Left lung (tissue), 10 donors: ENCODE measurements around the gene MRPL19. TPM values are rescaled to one million over a fixed set of nuclear protein-coding genes. Genes with fewer than 3 reads are reported as not detected.

Source experiments
- ATAC-seq: fragments of 200-7000 bp; cut with Tn5 transposase; one replicate; pipeline ENCODE4 v1.9.1; 2020; ENCODE audit warnings: moderate library complexity
- DNase-seq, 4 donors: peaks; one replicate each; pipeline ENCODE4 v3.0.0-alpha.2; 2013 to 2020
- H3K27ac ChIP-seq, 2 donors: fragments of 200-600 bp; sonication (generic) in 1 of 2; one replicate each; pipeline versions ENCODE4 v1.5.0 to v1.8.0; 2020 to 2021
- H3K27me3 ChIP-seq, 2 donors: fragments of 200-600 bp; sonication (generic) in 1 of 2; one replicate each; pipeline versions ENCODE4 v1.5.0 to v1.8.0; 2020 to 2021
- H3K36me3 ChIP-seq, 2 donors: fragments of 200-600 bp; sonication (generic) in 1 of 2; one replicate each; pipeline versions ENCODE4 v1.5.0 to v1.8.0; 2020 to 2021
- H3K4me1 ChIP-seq, 2 donors: fragments of 200-600 bp; one replicate each; pipeline ENCODE4 v1.8.0; 2021
- H3K4me3 ChIP-seq, 2 donors: fragments of 200-600 bp; sonication (generic) in 1 of 2; one replicate each; pipeline versions ENCODE4 v1.5.0 to v1.8.0; 2020 to 2021; ENCODE audit warnings: mild to moderate bottlenecking in 1 of 2
- H3K9me3 ChIP-seq, 2 donors: fragments of 200-600 bp; sonication (generic) in 1 of 2; one replicate each; pipeline versions ENCODE4 v1.5.0 to v1.8.0; 2020 to 2021
- intact Hi-C, 2 donors: fragments of 100-400 bp; cut with DNase I; formaldehyde crosslinking; loops; one replicate each; pipeline versions ENCODE4 v1.11.2 to v1.14.2; 2022
- polyA plus RNA-seq, 6 donors: library from polyadenylated mRNA; unstranded; fragments of 120-200 nt; gene quantifications; one replicate each; pipeline ENCODE4 v1.2.1, GENCODE V29; 2013; ENCODE audit not compliant: insufficient read length in 6 of 6
- total RNA-seq, 2 donors: library from RNA; stranded (reverse); fragmentation: NEBNext Ultra II Directional; extraction: Animal tissue kit (Norgen Biotek cat#: 25700); gene quantifications; one replicate each; pipeline ENCODE4 v1.2.1, GENCODE V29; 2021
- TF ChIP-seq, protein P1 (sequence below), 2 donors: fragments of 200-600 bp; sonication (generic) in 1 of 2; IDR thresholded peaks; one replicate each; pipeline versions ENCODE4 v1.5.0 to v1.8.0; 2021; ENCODE audit warnings: antibody characterized with exemption in 2 of 2
- donor health status: DM: no; HTN: yes; CAD: no.
- donor health status: DM: no; HTN: no; CAD: no.

Gene MRPL19
- total and polyA plus RNA-seq, 8 donors, result 45.9 to 57.6 (median 52.4) TPM

DNA sequence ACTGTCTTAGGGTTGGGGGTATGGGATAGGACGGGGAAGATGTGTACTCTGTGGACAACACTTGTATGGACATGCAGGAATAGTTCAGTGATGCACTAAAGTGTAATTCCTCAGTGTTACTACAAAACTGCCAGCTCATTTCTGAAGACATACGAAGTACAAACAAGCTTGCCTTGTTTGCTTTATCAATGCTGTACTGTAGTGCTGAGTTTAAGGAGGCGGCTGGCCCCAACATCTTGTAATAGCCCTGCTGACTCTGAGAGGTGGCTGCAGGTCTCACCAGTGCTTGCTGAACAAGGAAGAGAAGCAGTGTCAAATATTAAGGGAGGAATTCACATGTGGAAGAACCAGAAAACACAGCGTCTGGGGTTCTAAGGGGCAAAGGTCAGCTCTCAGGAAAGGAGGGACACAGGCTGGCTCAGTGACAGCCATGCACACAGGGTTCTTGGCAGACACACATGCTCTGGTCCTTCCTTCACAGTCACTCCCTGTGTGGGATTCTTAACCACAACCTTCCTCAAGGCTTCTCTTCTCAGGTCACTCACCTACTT is 46.0 kb upstream of the MRPL19 start:
- intact Hi-C loops, result no loop called here
- Histone ChIP-seq H3K4me1 (no peaks in the 10 kb centered on the region), H3K9me3 (no peaks in the 10 kb centered on the region), H3K27ac (no peak overlapping the region), H3K4me3 (no peak overlapping the region), H3K36me3 (no peaks in the 10 kb centered on the region), H3K27me3 (peaks cover 0 to 10% of the 10 kb centered on the region in 2 donors)
- DNase-seq (no peak), ATAC-seq (peak; percentile 68)
- TF ChIP-seq, protein P1, sequence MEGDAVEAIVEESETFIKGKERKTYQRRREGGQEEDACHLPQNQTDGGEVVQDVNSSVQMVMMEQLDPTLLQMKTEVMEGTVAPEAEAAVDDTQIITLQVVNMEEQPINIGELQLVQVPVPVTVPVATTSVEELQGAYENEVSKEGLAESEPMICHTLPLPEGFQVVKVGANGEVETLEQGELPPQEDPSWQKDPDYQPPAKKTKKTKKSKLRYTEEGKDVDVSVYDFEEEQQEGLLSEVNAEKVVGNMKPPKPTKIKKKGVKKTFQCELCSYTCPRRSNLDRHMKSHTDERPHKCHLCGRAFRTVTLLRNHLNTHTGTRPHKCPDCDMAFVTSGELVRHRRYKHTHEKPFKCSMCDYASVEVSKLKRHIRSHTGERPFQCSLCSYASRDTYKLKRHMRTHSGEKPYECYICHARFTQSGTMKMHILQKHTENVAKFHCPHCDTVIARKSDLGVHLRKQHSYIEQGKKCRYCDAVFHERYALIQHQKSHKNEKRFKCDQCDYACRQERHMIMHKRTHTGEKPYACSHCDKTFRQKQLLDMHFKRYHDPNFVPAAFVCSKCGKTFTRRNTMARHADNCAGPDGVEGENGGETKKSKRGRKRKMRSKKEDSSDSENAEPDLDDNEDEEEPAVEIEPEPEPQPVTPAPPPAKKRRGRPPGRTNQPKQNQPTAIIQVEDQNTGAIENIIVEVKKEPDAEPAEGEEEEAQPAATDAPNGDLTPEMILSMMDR (IDR thresholded peaks at IDR 0.05), result no peak

DNA sequence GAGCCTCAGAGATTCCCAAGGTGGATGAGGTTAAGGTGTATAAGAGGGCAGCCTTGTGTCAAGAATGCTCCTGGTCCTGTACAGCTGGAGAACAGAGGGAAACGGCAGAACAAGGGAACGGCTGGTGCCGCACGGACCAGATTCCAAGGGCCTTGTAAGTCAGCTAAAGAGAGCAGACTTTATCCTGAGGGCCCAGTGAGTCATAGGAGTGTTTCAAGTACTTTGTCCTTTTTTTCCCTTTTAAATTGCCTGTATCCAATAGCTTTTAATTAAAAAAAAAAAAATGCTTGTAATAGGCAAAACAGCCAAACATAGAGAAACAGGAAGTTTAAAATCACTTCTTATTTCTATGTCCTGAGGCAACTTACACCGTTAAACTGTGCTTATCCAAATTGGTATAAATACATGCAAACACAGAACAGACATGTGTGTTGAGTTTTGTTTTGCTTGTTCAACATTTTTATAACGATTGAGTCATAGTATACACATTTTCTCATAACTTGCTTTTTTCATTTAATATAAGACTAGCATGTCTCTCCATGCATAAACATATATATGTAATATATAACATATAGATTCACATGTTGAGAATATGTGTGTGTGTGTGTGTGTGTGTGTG is 43.8 kb upstream of the MRPL19 start:
- Histone ChIP-seq H3K36me3 (no peaks in the 10 kb centered on the region), H3K4me1 (no peaks in the 10 kb centered on the region), H3K27me3 (peaks cover 0 to 29% of the 10 kb centered on the region in 2 donors), H3K4me3 (no peak overlapping the region), H3K9me3 (no peaks in the 10 kb centered on the region), H3K27ac (no peak overlapping the region)
- ATAC-seq (peak; percentile 82), DNase-seq (peak in 3 of 4 donors; percentile 58 to 74 (median 71))
- TF ChIP-seq, protein P1 (IDR thresholded peaks at IDR 0.05), result no peak
- intact Hi-C loops, result no loop called here

DNA sequence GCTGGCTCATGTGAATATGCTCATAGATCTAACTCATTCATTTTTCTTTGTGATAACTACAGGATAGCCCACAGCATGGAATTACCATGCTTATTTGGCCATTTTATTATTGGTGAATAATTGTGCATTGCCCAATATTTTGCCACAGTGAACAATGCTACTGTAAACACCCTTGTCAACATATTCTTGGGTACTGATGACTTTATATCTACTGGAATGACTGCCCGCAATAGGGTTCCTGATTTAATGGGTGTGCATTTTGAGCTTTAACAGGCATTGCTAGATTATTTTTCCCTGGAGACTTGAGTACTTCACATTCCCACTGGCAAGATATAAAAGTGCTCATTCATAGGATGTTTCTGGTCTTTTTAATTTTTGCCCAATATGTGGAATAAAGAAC is 43.1 kb upstream of the MRPL19 start:
- H3K9me3 ChIP-seq, result no peaks in the 10 kb centered on the region
- DNase-seq (no peak), ATAC-seq (no peak)
- no peaks in the 10 kb centered on the region for H3K4me1 ChIP-seq
- no peaks in the 10 kb centered on the region for H3K36me3 ChIP-seq
- no peak overlapping the region for H3K4me3 ChIP-seq
- H3K27ac ChIP-seq, result no peak overlapping the region
- intact Hi-C loops, result no loop called here
- TF ChIP-seq, protein P1 (IDR thresholded peaks at IDR 0.05), result no peak
- H3K27me3 ChIP-seq, result peaks cover 0 to 35% of the 10 kb centered on the region in 2 donors

DNA sequence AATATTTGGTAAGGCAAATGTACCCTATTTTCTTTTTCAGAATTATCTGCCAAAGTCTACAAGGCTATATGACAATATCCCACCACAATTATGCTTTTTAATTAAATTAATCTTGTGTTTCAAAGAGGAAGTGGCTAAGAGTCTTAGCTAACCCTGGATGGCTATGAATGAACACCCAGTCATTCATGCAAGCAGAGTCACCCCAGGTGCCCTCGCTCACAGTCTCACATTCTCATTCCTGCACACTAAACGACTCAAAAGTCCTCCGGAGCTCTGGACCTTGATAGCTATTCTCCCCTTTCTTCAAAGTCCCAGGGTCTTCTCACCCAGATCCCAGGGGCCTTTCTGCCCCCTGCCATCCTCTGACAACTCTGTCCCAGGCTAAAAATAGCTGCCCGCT is 42.1 kb upstream of the MRPL19 start:
- Histone ChIP-seq H3K36me3 (no peaks in the 10 kb centered on the region), H3K4me3 (no peak overlapping the region), H3K9me3 (no peaks in the 10 kb centered on the region), H3K27me3 (peaks cover 0 to 45% of the 10 kb centered on the region in 2 donors), H3K4me1 (no peaks in the 10 kb centered on the region), H3K27ac (no peak overlapping the region)
- TF ChIP-seq, protein P1 (IDR thresholded peaks at IDR 0.05), result no peak
- DNase-seq, result no peak
- ATAC-seq, result no peak
- intact Hi-C loops, result no loop called here

DNA sequence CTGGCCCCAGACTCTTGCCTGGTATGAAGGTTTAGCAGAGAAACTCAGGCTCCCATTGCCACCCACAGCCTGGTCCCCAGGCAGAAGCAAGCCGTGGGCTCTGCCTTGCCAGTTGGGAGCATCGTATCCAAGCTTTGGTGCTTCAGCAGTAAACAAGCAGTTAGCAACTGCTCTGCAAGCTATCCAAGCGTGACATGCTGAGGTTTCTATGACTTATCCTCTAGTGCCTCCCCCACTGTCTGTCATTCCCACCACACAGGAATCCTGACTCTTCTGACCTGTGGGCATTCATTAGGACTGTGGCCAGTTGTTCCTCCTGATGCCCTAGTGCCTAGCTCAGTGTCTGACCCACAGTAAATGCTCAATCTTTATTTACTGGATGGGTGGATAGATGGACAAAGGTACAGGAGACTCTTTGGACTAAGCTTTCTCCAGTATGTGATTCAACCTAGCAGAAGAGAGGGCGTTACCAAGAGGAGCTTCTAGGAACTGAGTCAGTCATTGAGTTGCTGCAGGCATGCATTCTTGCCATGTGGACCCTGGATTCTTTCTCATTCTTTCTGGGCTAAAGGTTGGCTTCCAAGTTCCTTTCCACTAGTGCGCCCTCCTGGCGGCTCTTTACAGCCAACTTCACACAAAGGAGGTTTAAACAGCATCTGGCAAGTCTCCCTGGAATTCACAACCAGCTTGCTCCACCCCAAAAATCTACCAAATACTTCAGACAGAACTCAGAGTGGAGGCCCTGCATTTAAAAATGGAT is 40.6 kb upstream of the MRPL19 start:
- Histone ChIP-seq H3K4me1 (no peaks in the 10 kb centered on the region), H3K9me3 (no peaks in the 10 kb centered on the region), H3K4me3 (no peak overlapping the region), H3K27ac (peak overlapping the region; percentile 28 to 54), H3K27me3 (peaks cover 0 to 59% of the 10 kb centered on the region in 2 donors), H3K36me3 (no peaks in the 10 kb centered on the region)
- TF ChIP-seq, protein P1 (IDR thresholded peaks at IDR 0.05), result no peak
- DNase-seq (peak in 2 of 4 donors; percentile 44 to 58), ATAC-seq (peak; percentile 74)
- intact Hi-C loops, result no loop called here
